NCI-H1694 treated with DMSO at 0.1 percent for 48 hours (cell line): ENCODE measurements around the gene TYW5.
"Not testable (repeated sequence)": the region's sequence is repeated elsewhere in the genome, so short reads cannot be mapped to it uniquely, and the experiment has no call there.

ENCODE experiments used
- DNase-seq: peaks from one replicate; lab custom pipeline; 2025; lab: John Stamatoyannopoulos, UW

Gene TYW5

GRCh38 chr2:199916980-199917379, 38.3 kb downstream of the TYW5 start:
- DNase-seq: no peak

GRCh38 chr2:199914372-199914958, 40.8 kb downstream of the TYW5 start:
- no peak for DNase-seq

- DNase-seq: not testable (repeated sequence)
These were observed 42.7 kb downstream of the TYW5 start for GRCh38 chr2:199912553-199913114.

GRCh38 chr2:199911877-199912161, 43.5 kb downstream of the TYW5 start:
- no peak for DNase-seq

GRCh38 chr2:199911052-199911876, 44.0 kb downstream of the TYW5 start, which contains the start of gene C2orf69:
TSS of gene C2orf69 (plus strand) at chr2:199911293. CDS start at chr2:199911439, 146 bp downstream.
- peak; percentile 96 for DNase-seq

- no peak for DNase-seq
These were observed 44.8 kb downstream of the TYW5 start for GRCh38 chr2:199910338-199911051.

GRCh38 chr2:199907008-199907714, 48.1 kb downstream of the TYW5 start:
- DNase-seq: no peak

- no peak for DNase-seq
These were observed 52.2 kb downstream of the TYW5 start for GRCh38 chr2:199903111-199903510.

- no peak for DNase-seq
These were observed 52.7 kb downstream of the TYW5 start for GRCh38 chr2:199902486-199903110.

- no peak for DNase-seq
These were observed 53.3 kb downstream of the TYW5 start for GRCh38 chr2:199901942-199902341.

- no peak for DNase-seq
These were observed 58.7 kb downstream of the TYW5 start for GRCh38 chr2:199896617-199897016.

GRCh38 chr2:199895406-199895805, 59.9 kb downstream of the TYW5 start:
- no peak for DNase-seq

GRCh38 chr2:199883474-199884212, 71.6 kb downstream of the TYW5 start:
- DNase-seq: no peak

GRCh38 chr2:199882667-199883066, 72.6 kb downstream of the TYW5 start:
- DNase-seq: no peak
